ENCODE data around the gene GRK3. TPM values are rescaled to one million over a fixed set of nuclear protein-coding genes. Genes with fewer than 3 reads are reported as not detected.
A peak's percentile ranks its signal among the peaks of the same experiment; 100 is the strongest.
"Not testable (repeated sequence)": the region's sequence is repeated elsewhere in the genome, so short reads cannot be mapped to it uniquely, and the experiment has no call there.

The GRK3 gene
- total RNA-seq, 1 experiment from 2014 or later = 7.1 TPM

DNA sequence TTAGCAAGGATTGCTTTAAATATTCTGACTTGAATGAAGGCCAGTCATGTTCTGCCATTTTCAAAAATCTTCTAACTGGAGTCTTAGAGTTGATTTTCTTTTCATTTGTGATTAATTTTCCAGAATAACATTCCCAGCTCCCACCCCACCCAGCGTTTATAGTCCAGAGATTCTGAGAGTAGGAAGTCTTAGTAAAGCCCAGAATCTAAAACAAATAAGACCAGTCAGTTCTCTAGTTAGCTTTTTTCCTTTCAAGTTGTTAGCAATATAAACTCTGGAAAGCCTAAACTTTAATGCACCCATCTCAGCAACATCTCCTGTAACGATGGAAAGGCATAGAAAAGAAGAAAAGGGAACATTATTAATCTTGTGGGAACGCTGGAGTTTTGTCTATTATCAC lies 3.3 kb upstream of the GRK3 start:
- not testable (repeated sequence) for H3K4me3 ChIP-seq (ENCODE audit: insufficient read depth, low read depth, low read length); H3K27me3 ChIP-seq (ENCODE audit: control insufficient read depth, insufficient read depth, low read length); H3K36me3 ChIP-seq (replicated peaks; ENCODE audit: control insufficient read depth, insufficient read depth, low read length); DNase-seq

DNA sequence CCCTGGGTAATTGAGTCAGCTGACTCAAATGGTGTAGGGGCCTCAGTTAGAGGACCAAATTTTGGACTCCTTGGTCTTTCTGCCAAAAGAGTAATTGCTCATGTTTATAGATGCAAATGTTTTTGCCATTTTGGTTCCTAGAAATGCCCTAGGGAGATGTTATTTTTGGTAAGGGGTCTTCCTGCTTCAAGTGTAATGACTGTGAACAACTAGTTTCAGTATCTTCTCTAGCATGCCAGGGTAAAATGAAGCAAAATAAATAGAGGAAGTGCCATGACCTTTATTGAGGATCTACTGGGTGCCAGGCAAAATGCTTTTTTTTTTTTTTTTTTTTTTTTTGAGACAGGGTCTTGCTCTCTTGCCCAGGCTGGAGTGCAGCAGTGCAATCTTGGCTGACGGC lies 2.5 kb upstream of the GRK3 start:
- not testable (repeated sequence) for H3K27me3 ChIP-seq (ENCODE audit: control insufficient read depth, insufficient read depth, low read length); H3K36me3 ChIP-seq (replicated peaks; ENCODE audit: control insufficient read depth, insufficient read depth, low read length); H3K4me3 ChIP-seq (ENCODE audit: insufficient read depth, low read depth, low read length); DNase-seq

DNA sequence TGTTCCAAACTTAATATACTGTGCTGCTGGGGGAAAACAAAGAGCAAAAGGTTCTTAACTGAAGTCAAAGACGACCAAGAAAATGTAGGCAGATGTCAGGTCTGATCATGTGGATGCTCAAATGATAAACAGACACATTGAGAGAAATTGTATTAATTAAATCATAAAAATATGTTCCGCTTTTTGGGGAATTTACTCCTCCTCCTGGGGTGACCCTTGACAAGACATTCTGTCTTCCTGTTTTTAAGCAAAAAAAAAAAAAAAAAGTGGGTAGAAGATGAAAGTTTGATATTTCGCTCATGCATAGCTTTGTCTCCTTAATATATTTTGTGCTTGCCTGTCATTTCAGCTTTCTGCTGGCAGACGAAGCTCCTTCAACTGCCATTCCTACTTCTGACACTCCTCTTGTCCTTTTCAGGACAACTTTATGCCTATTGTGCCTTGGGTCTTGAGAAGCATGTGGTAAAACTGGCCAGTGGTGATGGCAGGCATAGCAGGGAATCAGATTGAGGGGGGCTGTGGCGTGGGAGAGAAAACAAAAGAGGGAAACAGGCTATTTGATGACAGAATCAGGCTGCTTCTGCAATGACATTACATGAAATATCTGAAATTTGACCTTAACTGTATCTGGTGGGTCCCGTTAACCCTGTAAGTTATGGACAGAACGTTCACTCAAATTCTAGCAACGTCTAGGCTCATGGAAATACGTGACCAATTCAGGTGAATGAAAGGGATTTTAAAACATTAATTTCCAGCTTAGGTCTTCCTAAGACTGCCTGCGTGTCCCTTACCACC lies 1.3 kb upstream of the GRK3 start:
- not testable (repeated sequence) for DNase-seq; H3K27me3 ChIP-seq (ENCODE audit: control insufficient read depth, insufficient read depth, low read length); H3K36me3 ChIP-seq (replicated peaks; ENCODE audit: control insufficient read depth, insufficient read depth, low read length)
- peak overlapping the region; percentile 85; the same call in 1 of the 2 replicates for H3K4me3 ChIP-seq (ENCODE audit: insufficient read depth, low read depth, low read length)

DNA sequence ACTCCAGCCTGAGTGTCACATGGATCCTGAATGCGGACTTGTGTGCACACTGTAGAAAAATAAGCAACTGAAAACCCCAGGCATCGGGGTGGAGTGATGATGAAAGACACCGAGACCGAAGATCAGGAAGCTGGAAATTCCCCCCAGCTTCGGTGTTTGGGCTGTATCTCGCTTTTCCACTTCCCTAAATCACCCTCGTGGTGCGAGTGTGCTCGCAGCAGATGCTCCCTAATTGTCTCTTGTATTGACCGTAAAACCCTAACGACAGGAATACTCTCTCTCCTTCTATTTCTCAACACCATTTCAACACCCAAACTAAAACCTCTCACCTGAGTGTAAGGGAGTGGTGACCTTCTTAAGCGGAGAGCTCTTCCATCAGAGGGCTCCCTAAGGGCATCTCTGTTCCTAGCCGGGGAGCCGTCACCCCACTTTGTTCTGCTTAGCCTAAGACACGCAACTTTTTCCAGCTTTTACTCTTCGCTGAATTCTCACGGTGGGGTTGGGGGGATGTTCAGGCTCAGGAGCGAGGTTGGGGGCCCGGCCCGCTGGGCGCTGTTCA lies 635 bp upstream of the GRK3 start:
- peak; percentile 51 for DNase-seq
- Histone ChIP-seq H3K4me3 (ENCODE audit: insufficient read depth, low read depth, low read length) (peak overlapping the region; percentile 85), H3K27me3 (ENCODE audit: control insufficient read depth, insufficient read depth, low read length) (peaks cover 10% of the 10 kb centered on the region), H3K36me3 (replicated peaks; ENCODE audit: control insufficient read depth, insufficient read depth, low read length) (no peaks in the 10 kb centered on the region)

DNA sequence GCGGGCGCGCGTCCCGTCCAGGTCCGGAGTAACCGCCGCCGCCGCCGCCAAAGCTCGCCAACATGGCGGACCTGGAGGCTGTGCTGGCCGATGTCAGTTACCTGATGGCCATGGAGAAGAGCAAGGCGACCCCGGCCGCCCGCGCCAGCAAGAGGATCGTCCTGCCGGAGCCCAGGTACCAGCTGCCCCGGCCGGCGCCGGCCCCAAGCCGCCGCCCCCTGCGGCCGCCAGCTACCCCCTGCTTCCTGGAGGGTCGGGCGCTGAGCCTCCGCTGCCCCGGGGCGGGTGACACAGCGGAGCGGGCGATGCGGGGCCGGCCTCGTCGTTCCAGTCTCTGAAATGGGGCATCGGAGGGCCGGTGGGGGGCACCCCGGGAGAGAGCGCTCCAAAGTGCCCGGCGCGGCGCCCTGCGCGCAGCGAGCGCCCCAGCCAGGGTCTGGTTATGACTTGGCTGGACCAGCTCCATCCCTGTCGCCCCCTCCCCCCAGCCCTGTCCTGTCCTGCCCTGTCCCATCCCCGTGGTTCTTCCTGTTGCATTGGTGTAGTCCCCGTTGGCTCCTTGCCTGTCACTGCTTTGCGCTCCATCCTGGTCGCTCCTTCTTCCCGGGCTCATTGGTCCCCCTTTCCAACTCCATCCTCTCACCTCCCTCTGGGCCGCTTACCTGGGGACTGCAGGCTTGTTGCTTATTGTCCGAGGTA lies 653 bp downstream of the GRK3 start:
- DNase-seq = peak; percentile 79
- Histone ChIP-seq H3K27me3 (ENCODE audit: control insufficient read depth, insufficient read depth, low read length) (peaks cover 10% of the 10 kb centered on the region), H3K36me3 (replicated peaks; ENCODE audit: control insufficient read depth, insufficient read depth, low read length) (no peaks in the 10 kb centered on the region), H3K4me3 (ENCODE audit: insufficient read depth, low read depth, low read length) (peak overlapping the region; percentile 85)

DNA sequence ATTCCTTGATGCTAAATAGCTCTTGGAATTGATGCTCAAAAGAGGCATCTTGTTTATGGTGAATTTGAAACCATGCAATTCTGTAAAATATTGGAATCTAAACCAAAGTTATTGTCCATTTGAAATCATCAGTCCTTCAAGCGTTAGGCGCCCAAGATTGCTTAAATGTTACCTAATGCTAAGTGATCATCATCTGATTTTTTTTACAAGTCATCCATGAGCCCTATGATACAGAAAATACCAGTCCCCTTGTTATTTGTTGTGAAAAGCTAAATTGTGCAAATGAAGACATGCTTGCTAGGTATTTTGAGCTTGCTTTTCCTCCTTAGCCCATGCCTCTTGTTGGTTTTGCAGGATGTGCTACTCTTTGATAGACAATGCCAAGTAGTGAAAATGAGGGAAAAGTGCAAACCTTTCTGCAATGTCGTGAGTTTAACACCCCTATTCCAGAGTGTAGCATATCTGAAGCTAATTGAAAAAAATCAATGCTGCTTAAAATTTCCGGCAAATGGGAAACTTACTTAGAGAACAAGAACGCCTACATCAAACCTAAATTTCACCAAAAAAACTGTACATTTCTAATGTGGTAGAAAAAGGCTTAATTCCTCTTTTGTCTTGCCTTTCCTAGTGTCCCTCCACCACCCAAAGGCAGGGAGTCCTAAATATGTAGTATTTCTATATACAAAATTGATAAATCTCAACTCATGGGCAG lies 1.9 kb downstream of the GRK3 start:
- DNase-seq = no peak
- Histone ChIP-seq H3K36me3 (replicated peaks; ENCODE audit: control insufficient read depth, insufficient read depth, low read length) (no peaks in the 10 kb centered on the region), H3K27me3 (ENCODE audit: control insufficient read depth, insufficient read depth, low read length) (peaks cover 10% of the 10 kb centered on the region), H3K4me3 (ENCODE audit: insufficient read depth, low read depth, low read length) (no peak overlapping the region)

DNA sequence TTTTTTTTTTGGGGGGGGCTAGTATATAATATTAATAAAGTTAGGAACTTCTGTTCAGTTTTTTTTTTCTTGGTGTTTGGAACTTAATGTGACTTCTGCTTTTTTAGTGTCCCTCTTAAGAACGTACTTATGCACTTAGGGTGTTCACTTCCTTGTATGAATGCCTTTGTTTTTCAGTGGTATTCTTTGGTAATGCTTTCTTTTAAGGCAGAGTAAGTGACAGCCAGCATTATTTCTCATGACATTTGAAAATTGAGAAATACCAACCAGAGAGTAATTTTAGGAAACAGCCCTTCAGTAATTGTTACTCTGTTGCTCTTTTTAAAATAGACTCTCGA lies 2.4 kb downstream of the GRK3 start:
- DNase-seq = no peak
- H3K27me3 ChIP-seq (ENCODE audit: control insufficient read depth, insufficient read depth, low read length) = peaks cover 10% of the 10 kb centered on the region
- no peak overlapping the region for H3K4me3 ChIP-seq (ENCODE audit: insufficient read depth, low read depth, low read length)
- H3K36me3 ChIP-seq (replicated peaks; ENCODE audit: control insufficient read depth, insufficient read depth, low read length) = no peaks in the 10 kb centered on the region

DNA sequence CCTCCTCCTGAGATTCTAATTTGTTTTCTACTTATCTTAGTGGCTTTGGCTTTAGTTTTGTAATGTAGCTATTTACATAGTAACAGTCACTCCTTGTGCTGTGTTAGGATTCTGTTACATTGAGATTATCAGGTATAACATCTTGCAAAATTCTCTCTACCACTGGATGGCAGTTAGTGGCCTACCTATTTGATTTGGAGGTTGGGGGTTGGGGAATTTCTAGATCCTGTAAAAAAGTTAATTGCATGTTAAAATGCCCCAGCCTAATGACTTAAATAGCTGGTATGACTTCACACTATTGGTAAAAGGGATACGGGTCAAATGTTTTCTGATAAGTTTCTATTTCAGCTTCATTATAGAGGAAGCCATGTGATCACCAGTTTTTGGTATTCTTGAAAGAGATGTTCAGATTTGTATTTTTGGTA lies 2.8 kb downstream of the GRK3 start:
- Histone ChIP-seq H3K4me3 (ENCODE audit: insufficient read depth, low read depth, low read length) (no peak overlapping the region), H3K27me3 (ENCODE audit: control insufficient read depth, insufficient read depth, low read length) (peaks cover 10% of the 10 kb centered on the region)

DNA sequence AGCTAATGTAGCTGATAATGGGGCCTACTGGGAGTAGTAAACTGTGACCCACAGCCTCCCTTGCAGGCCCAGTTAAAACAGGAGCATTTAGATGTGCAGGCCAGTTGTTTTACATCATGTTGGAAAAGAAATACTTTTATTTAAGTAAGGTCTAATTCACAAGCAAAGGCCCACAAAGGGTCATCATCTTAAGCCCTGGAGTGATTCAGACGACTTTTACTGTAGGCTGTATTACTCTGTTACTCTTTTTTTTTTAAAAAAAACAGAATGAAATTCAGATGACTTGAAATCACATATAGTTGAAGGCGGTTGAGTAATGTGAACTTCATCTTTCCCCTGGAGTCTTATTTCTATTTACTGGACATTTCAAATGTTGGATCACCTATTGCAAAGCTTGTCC lies 3.6 kb downstream of the GRK3 start:
- DNase-seq; H3K36me3 ChIP-seq (replicated peaks; ENCODE audit: control insufficient read depth, insufficient read depth, low read length); H3K27me3 ChIP-seq (ENCODE audit: control insufficient read depth, insufficient read depth, low read length); H3K4me3 ChIP-seq (ENCODE audit: insufficient read depth, low read depth, low read length): not testable (repeated sequence)

More for the DNA sequence above, 2.8 kb downstream of the GRK3 start:
- no peak for DNase-seq
- H3K36me3 ChIP-seq (replicated peaks; ENCODE audit: control insufficient read depth, insufficient read depth, low read length) = no peaks in the 10 kb centered on the region

DNA sequence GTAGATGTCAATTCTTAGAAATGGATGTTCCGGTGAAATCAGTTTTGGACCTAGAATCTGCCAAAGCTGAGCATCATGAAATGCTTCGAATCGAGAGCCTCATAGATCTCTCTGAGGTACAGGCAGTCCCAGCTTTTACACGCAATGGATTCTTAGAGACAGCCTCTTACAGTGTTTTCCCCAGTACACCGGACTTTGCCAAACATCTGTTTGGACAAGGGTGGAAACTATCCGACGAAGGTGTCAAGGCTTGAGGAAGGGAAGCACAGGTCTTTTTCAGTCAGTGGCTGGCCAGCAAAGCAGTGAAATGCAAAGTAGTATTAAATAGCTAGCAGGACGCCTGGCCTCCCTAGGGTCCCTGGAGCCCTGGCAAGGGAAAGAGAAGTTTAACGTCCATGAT lies 4.9 kb downstream of the GRK3 start:
- no peak for DNase-seq
- Histone ChIP-seq H3K36me3 (replicated peaks; ENCODE audit: control insufficient read depth, insufficient read depth, low read length) (no peaks in the 10 kb centered on the region), H3K27me3 (ENCODE audit: control insufficient read depth, insufficient read depth, low read length) (no peaks in the 10 kb centered on the region; the same call in 1 of the 2 replicates), H3K4me3 (ENCODE audit: insufficient read depth, low read depth, low read length) (no peak overlapping the region)

DNA sequence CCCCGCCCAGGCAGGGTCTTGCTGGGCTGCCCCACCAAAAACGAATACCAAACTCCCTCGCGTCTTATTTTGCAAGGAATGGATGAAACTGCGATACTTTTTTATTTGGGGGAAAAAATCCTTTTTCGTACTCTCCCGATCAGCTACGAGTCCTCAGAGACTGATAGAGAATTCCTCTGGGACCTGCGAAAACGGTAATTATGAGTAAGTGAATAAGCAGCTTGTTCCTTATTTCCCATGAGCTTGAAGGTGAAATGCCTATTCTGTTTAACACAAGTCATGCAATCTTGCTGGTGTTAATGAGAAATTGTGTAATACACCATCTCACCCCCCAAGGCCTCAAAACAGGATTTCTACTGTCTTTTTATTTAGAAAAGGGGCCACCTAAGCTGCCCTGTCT lies 5.5 kb downstream of the GRK3 start:
- no peaks in the 10 kb centered on the region for H3K36me3 ChIP-seq (replicated peaks; ENCODE audit: control insufficient read depth, insufficient read depth, low read length)
- no peaks in the 10 kb centered on the region for H3K27me3 ChIP-seq (ENCODE audit: control insufficient read depth, insufficient read depth, low read length)
- DNase-seq = no peak
- no peak overlapping the region for H3K4me3 ChIP-seq (ENCODE audit: insufficient read depth, low read depth, low read length)

DNA sequence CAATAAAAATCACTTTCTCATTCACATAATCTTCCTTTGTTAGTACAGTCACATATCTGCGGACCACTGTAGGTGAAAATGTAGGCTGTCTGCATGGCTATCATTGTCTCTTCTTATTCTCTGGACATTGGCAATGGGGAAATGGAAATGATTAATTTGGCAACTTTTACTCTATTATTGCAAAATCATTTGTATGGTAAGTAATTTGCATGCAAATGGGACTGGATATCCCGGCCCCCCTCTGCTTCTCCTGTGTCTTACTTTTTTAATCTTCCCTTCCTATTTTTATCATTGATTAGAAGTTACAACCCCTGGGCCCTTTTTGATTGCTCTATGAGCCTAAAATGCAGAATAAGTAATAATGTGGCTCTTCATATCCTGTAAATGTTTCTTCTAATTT lies 6.0 kb downstream of the GRK3 start:
- H3K4me3 ChIP-seq (ENCODE audit: insufficient read depth, low read depth, low read length) = no peak overlapping the region
- DNase-seq = no peak
- H3K27me3 ChIP-seq (ENCODE audit: control insufficient read depth, insufficient read depth, low read length) = no peaks in the 10 kb centered on the region
- no peaks in the 10 kb centered on the region for H3K36me3 ChIP-seq (replicated peaks; ENCODE audit: control insufficient read depth, insufficient read depth, low read length)

DNA sequence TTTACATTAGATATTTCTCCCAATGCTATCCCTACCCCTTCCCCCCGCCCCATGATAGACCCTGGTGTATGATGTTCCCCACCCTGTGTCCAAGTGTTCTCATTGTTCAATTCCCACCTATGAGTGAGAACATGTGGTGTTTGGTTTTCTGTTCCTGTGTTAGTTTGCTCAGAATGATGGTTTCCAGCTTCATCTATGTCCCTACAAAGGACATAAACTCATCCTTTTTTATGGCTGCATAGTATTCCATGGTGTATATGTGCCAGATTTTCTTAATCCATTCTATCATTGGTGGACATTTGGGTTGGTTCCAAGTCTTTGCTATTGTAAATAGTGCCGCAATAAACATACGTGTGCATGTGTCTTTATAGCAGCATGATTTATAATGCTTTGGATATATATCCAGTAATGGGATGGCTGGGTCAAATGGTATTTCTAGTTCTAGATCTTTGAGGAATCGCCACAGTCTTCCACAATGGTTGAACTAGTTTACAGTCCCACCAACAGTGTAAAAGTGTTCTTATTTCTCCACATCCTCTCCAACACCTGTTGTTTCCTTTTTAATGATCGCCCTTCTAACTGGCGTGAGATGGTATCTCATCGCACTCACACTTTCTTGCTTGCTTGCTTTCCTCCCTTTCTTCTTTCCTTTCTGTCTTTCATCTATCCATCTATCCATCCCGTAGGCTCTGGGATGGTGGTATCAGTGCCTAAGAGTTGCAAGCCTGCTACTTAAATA lies 7.7 kb downstream of the GRK3 start:
- DNase-seq; H3K27me3 ChIP-seq (ENCODE audit: control insufficient read depth, insufficient read depth, low read length); H3K4me3 ChIP-seq (ENCODE audit: insufficient read depth, low read depth, low read length); H3K36me3 ChIP-seq (replicated peaks; ENCODE audit: control insufficient read depth, insufficient read depth, low read length): not testable (repeated sequence)

DNA sequence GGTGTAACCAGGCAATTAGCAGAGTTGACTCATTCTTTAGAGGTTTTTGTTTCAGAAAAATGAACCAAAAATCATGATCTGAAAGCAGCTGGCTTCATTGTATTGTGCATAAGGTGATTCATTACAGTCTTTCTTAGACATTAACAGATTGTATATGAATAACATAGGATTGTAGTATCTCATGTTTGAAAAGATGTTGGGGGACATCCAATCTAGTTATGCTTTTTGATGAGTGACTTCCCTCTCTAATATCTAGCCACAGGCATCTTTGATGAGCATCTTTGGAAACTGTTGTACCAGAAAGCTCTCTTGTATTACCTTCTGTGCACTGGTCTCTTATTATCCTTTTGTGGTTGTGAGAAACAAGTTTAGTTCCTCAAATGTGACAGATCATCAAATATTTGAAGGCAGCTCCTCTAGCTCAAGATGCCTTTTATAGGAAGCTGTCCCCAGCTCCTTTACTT lies 8.3 kb downstream of the GRK3 start:
- no peak for DNase-seq

More for the DNA sequence above, 8.3 kb downstream of the GRK3 start:
- H3K4me3 ChIP-seq (ENCODE audit: insufficient read depth, low read depth, low read length) = no peak overlapping the region
- no peaks in the 10 kb centered on the region for H3K27me3 ChIP-seq (ENCODE audit: control insufficient read depth, insufficient read depth, low read length)
- no peaks in the 10 kb centered on the region for H3K36me3 ChIP-seq (replicated peaks; ENCODE audit: control insufficient read depth, insufficient read depth, low read length)
